DMS153 (cell line): ENCODE results near the gene VPS4A.

Experiments used
- DNase-seq: peaks from one replicate; lab custom pipeline; 2025; lab: John Stamatoyannopoulos, UW

The VPS4A gene

DNA sequence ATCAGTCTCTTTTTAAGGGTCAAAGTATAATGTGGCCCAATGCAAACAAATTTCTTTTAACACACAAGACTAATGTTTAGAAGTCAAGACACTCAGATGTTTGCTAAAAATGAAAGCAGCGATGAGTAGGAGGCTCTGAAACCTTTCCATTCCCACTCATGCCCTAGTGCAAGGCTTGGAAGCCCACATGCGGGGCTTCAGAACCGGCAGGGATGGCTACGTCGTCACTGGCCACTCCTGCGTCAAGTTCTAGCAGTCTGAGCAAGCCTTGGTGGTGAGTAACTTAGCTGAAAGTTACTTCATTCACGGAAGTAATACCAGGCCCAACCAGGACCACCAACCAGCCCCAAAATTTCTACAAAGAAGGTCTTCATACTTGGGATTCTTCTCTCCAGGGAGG, 55.3 kb downstream of the VPS4A start:
- no peak for DNase-seq

DNA sequence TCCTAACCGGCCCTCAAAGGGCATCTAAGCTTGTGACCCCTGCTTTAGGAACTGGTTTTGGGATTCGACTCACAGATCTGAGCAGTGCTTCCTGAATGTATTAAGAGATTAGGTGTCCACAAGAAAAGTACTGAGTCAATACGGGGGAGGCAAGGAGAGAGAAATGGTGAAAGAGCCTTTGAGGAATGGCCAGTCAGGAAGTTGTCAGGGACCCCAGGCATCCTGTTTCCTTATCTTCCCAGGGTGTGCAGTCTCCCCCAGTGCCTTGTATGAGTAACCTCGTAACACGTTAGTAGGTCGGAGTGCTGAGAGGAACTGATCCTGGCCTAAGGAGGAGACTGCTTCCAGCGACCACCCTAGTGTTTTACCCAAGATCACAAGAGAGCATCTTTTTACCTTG, 56.8 kb downstream of the VPS4A start:
- DNase-seq, result no peak

DNA sequence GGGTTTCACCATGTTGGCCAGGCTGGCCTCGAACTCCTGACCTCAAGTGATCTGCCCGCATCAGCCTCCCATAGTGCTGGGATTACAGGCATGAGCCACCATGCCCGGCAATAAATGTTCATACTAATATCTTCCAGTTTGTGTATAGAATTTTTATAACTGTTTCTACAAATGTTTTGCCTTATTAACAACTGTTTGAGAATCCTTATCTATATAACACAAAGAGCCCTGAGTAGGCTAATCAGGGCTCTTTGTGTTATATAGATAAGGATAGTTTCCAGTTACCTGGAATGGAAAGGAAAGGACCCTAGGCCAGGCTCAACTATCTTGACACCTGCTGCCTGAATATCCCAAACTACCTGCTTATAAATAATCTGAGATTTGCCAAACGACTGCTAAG, 57.7 kb downstream of the VPS4A start:
- DNase-seq, result no peak

DNA sequence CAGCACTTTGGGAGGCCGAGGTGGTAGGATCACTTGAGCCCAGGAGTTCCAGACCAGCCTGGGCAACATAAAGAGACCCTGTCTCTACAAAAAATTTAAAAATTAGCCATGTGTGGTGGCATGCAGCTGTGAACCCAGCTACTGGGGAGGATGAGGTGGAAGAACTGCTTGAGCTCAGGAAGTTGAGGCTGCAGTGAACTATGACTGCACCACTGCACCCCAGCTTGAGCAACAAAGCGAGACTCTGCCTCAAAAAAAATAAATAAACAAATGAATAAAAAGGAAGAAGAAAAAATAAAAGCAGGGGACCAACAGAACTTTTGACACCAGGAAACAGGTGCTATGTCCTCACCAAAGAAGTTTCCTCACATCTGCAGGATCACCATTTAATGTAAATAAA, 60.4 kb downstream of the VPS4A start:
- no peak for DNase-seq

DNA sequence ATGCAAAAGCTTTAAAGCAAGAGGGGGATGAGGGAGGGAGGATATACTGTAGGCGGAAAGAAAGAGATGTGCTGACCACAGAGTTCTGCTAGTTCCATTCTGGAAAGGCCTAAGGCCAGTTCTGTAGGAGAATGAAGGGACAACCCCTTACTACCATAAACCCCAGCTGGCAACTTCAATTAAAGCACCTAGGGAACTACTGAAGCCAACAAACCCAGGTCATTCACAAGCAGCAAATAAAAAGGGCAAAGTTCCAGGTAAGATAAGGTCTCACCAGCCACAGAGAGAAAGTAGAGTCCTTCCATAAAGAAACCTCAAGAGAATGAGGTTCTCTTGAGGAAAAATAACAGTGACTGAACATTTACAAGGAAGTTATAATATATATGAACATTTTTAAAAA, 61.9 kb downstream of the VPS4A start:
- no peak for DNase-seq
